OCI-LY1 (cell line): ENCODE results near the gene SOCS6.

ENCODE experiments used
- H2AFZ ChIP-seq: fragments of 200-600 bp; sonication (generic), shearing (Covaris generic); 2 replicates; pipeline ENCODE4 v1.6.0; 2014; ENCODE audit warnings: antibody characterized with exemption, mild to moderate bottlenecking, low read length
- H3F3A ChIP-seq: fragments of 200-600 bp; sonication (generic), shearing (Covaris generic); 2 replicates; pipeline ENCODE4 v1.6.0; 2014; ENCODE audit warnings: mild to moderate bottlenecking, antibody characterized with exemption, low read length, moderate library complexity; ENCODE audit not compliant: insufficient read depth
- H3K27ac ChIP-seq: fragments of 200-600 bp; sonication (generic); 2 replicates; pipeline ENCODE4 v1.5.1; 2014; ENCODE audit warnings: low read length, mixed run types, mild to moderate bottlenecking, low read depth; ENCODE audit not compliant: poor library complexity, severe bottlenecking
- H3K27me3 ChIP-seq: fragments of 200-600 bp; sonication (generic); 2 replicates; pipeline ENCODE4 v1.6.0; 2014; ENCODE audit warnings: antibody characterized with exemption, mild to moderate bottlenecking, low read length, moderate library complexity; ENCODE audit not compliant: insufficient read depth
- H3K36me3 ChIP-seq: fragments of 200-600 bp; sonication (generic); 2 replicates; pipeline ENCODE4 v1.6.1; 2014; ENCODE audit warnings: mild to moderate bottlenecking, antibody characterized with exemption, low read length, moderate library complexity, mixed read lengths; ENCODE audit not compliant: insufficient read depth
- H3K4me1 ChIP-seq: fragments of 200-600 bp; sonication (generic); 2 replicates; pipeline ENCODE4 v1.5.1; 2014; ENCODE audit warnings: mild to moderate bottlenecking, low read length, moderate library complexity; ENCODE audit not compliant: insufficient read depth, severe bottlenecking
- H3K4me2 ChIP-seq: fragments of 200-600 bp; sonication (generic), shearing (Covaris generic); 2 replicates; pipeline ENCODE4 v1.6.1; 2014; ENCODE audit warnings: low read length
- H3K4me3 ChIP-seq: fragments of 200-600 bp; sonication (generic); 2 replicates; pipeline ENCODE4 v1.5.1; 2014; ENCODE audit warnings: low read length, low read depth, mild to moderate bottlenecking, mixed read lengths; ENCODE audit not compliant: poor library complexity, severe bottlenecking
- H3K79me2 ChIP-seq: fragments of 200-600 bp; shearing (Covaris generic); 2 replicates; pipeline ENCODE4 v1.6.1; 2016; ENCODE audit warnings: mixed run types, low read length, mixed read lengths; ENCODE audit not compliant: insufficient read depth
- H3K9ac ChIP-seq: fragments of 200-600 bp; sonication (generic), shearing (Covaris generic); 2 replicates; pipeline ENCODE4 v1.6.1; 2014; ENCODE audit warnings: mild to moderate bottlenecking, low read length, mixed read lengths
- H3K9me2 ChIP-seq: fragments of 200-600 bp; sonication (generic), shearing (Covaris generic); 2 replicates; pipeline ENCODE4 v1.6.1; 2014; ENCODE audit warnings: low read depth, mild to moderate bottlenecking, low read length, mixed read lengths
- H3K9me3 ChIP-seq: fragments of 200-600 bp; shearing (Covaris generic); 2 replicates; pipeline ENCODE4 v1.6.1; 2014; ENCODE audit warnings: low read length, mixed read lengths
- H4K20me1 ChIP-seq: fragments of 200-600 bp; sonication (generic), shearing (Covaris generic); 2 replicates; pipeline ENCODE4 v1.6.0; 2016; ENCODE audit warnings: mild to moderate bottlenecking, low read length; ENCODE audit not compliant: insufficient read depth
- EZH2 ChIP-seq: fragments of 200-600 bp; sonication (generic), shearing (Covaris generic); IDR thresholded peaks from 2 replicates; pipeline ENCODE4 v1.8.0; 2017; ENCODE audit warnings: borderline replicate concordance, mixed run types, mild to moderate bottlenecking, antibody characterized with exemption, low read length, moderate library complexity, mixed read lengths
- TF ChIP-seq, protein P1 (sequence below): fragments of 200-600 bp; sonication (generic), shearing (Covaris generic); IDR thresholded peaks from 2 replicates; pipeline ENCODE4 v1.5.1; 2017; ENCODE audit warnings: mild to moderate bottlenecking, antibody characterized with exemption, low read length, moderate library complexity, mixed read lengths

SOCS6 gene

GRCh38 chr18:70256994-70257393 lies 31.9 kb upstream of the SOCS6 start:
- Histone ChIP-seq H3K79me2 (no peaks in the 10 kb centered on the region), H3K4me3 (no peak overlapping the region), H3F3A (no peaks in the 10 kb centered on the region), H4K20me1 (no peaks in the 10 kb centered on the region), H3K4me2 (no peak overlapping the region), H3K36me3 (no peaks in the 10 kb centered on the region), H3K27ac (no peak overlapping the region), H3K27me3 (no peaks in the 10 kb centered on the region), H3K9ac (no peak overlapping the region), H2AFZ (no peak overlapping the region), H3K9me2 (no peaks in the 10 kb centered on the region), H3K4me1 (no peaks in the 10 kb centered on the region), H3K9me3 (no peaks in the 10 kb centered on the region)
- TF ChIP-seq EZH2 = no peak
- TF ChIP-seq, protein P1, sequence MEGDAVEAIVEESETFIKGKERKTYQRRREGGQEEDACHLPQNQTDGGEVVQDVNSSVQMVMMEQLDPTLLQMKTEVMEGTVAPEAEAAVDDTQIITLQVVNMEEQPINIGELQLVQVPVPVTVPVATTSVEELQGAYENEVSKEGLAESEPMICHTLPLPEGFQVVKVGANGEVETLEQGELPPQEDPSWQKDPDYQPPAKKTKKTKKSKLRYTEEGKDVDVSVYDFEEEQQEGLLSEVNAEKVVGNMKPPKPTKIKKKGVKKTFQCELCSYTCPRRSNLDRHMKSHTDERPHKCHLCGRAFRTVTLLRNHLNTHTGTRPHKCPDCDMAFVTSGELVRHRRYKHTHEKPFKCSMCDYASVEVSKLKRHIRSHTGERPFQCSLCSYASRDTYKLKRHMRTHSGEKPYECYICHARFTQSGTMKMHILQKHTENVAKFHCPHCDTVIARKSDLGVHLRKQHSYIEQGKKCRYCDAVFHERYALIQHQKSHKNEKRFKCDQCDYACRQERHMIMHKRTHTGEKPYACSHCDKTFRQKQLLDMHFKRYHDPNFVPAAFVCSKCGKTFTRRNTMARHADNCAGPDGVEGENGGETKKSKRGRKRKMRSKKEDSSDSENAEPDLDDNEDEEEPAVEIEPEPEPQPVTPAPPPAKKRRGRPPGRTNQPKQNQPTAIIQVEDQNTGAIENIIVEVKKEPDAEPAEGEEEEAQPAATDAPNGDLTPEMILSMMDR = no peak

- no peaks in the 10 kb centered on the region for H3K9me2 ChIP-seq
- no peak overlapping the region for H3K9ac ChIP-seq
- no peaks in the 10 kb centered on the region for H3K36me3 ChIP-seq
- H3K79me2 ChIP-seq = no peaks in the 10 kb centered on the region
- no peaks in the 10 kb centered on the region for H3K27me3 ChIP-seq
- TF ChIP-seq, protein P1 = no peak
- no peak for TF ChIP-seq EZH2
- H4K20me1 ChIP-seq = no peaks in the 10 kb centered on the region
- H3F3A ChIP-seq = no peaks in the 10 kb centered on the region
- no peak overlapping the region for H2AFZ ChIP-seq
- no peak overlapping the region for H3K4me3 ChIP-seq
- no peaks in the 10 kb centered on the region for H3K9me3 ChIP-seq
- H3K4me2 ChIP-seq = no peak overlapping the region
- no peaks in the 10 kb centered on the region for H3K4me1 ChIP-seq
- no peak overlapping the region for H3K27ac ChIP-seq
Measured at GRCh38 chr18:70258243-70258642, 30.6 kb upstream of the SOCS6 start.

DNA sequence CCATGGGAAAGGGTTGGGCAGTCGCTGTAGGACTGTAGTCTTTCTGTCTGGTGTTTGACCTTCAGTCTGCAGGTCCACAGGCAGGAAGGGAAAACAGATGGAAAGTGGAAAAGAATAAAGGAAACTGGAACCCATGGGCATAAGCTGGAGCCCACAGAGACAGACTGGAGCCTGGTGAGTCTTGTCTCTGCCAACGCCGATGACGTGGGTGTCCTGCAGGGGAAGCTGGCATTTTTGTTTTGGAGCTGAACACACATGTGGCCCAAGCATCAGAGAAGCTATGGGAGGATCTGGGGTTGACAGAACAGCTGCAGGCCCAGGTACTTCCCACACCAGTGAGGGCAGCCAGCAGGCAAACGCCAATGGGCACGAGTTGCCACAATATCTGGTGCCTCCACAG lies 28.2 kb upstream of the SOCS6 start:
- H3K4me3 ChIP-seq = no peak overlapping the region
- no peaks in the 10 kb centered on the region for H3K27me3 ChIP-seq
- no peaks in the 10 kb centered on the region for H3K9me3 ChIP-seq
- TF ChIP-seq EZH2 = no peak
- TF ChIP-seq, protein P1 = no peak
- H3K4me2 ChIP-seq = no peak overlapping the region
- no peaks in the 10 kb centered on the region for H3K36me3 ChIP-seq
- no peaks in the 10 kb centered on the region for H3K79me2 ChIP-seq
- H3K9ac ChIP-seq = no peak overlapping the region
- no peaks in the 10 kb centered on the region for H3F3A ChIP-seq
- no peak overlapping the region for H2AFZ ChIP-seq
- H4K20me1 ChIP-seq = no peaks in the 10 kb centered on the region
- H3K4me1 ChIP-seq = no peaks in the 10 kb centered on the region
- no peak overlapping the region for H3K27ac ChIP-seq
- H3K9me2 ChIP-seq = no peaks in the 10 kb centered on the region
